Loucy (cell line): ENCODE data around the gene F11R.
"Not testable (repeated sequence)": the region's sequence is repeated elsewhere in the genome, so short reads cannot be mapped to it uniquely, and the experiment has no call there.

ENCODE experiments used
- H2AFZ ChIP-seq: fragments of 200-600 bp; sonication (generic); 2 replicates; pipeline ENCODE4 v1.6.0; 2016; ENCODE audit warnings: antibody characterized with exemption, mild to moderate bottlenecking, low read length, moderate library complexity
- H3F3A ChIP-seq: fragments of 200-600 bp; 2 replicates; pipeline ENCODE4 v1.6.0; 2016; ENCODE audit warnings: antibody characterized with exemption, low read depth, mild to moderate bottlenecking
- H3K27me3 ChIP-seq: fragments of 200-600 bp; sonication (generic); 2 replicates; pipeline ENCODE4 v1.6.1; 2014; ENCODE audit warnings: low read length, mild to moderate bottlenecking; ENCODE audit not compliant: insufficient read depth, poor library complexity, severe bottlenecking
- H3K36me3 ChIP-seq: fragments of 200-600 bp; sonication (generic); 2 replicates; pipeline ENCODE4 v1.6.1; 2016; ENCODE audit warnings: low read length; ENCODE audit not compliant: insufficient read depth
- H3K4me1 ChIP-seq: fragments of 200-600 bp; sonication (generic); 2 replicates; pipeline ENCODE4 v1.5.1; 2014; ENCODE audit warnings: low read length, mild to moderate bottlenecking; ENCODE audit not compliant: insufficient read depth, poor library complexity, severe bottlenecking
- H3K4me2 ChIP-seq: fragments of 200-600 bp; sonication (generic); 2 replicates; pipeline ENCODE4 v1.6.0; 2014; ENCODE audit warnings: antibody characterized with exemption, low read length, low read depth, mild to moderate bottlenecking; ENCODE audit not compliant: poor library complexity, severe bottlenecking
- H3K4me3 ChIP-seq: fragments of 200-600 bp; sonication (generic); 2 replicates; pipeline ENCODE4 v1.5.1; 2014; ENCODE audit warnings: low read length, mild to moderate bottlenecking, mixed read lengths; ENCODE audit not compliant: poor library complexity, severe bottlenecking
- H3K79me2 ChIP-seq: fragments of 200-600 bp; sonication (generic); 2 replicates; pipeline ENCODE4 v1.6.1; 2014; ENCODE audit warnings: low read length; ENCODE audit not compliant: insufficient read depth
- H3K9ac ChIP-seq: fragments of 200-600 bp; sonication (generic); 2 replicates; pipeline ENCODE4 v1.6.0; 2014; ENCODE audit warnings: mild to moderate bottlenecking, low read depth, low read length, moderate library complexity; ENCODE audit not compliant: poor library complexity, severe bottlenecking
- H3K9me2 ChIP-seq: fragments of 200-600 bp; sonication (generic); replicated peaks from 2 replicates; pipeline ENCODE4 v1.6.1; 2016; ENCODE audit warnings: low read depth, low read length, mixed read lengths
- H3K9me3 ChIP-seq: fragments of 200-600 bp; sonication (generic); 2 replicates; pipeline ENCODE4 v1.6.1; 2014; ENCODE audit warnings: mild to moderate bottlenecking, antibody characterized with exemption, low read length, low read depth; ENCODE audit not compliant: insufficient read depth
- H4K20me1 ChIP-seq: fragments of 200-600 bp; sonication (generic); 2 replicates; pipeline ENCODE4 v1.6.0; 2014; ENCODE audit warnings: antibody characterized with exemption, low read length, mild to moderate bottlenecking; ENCODE audit not compliant: insufficient read depth, poor library complexity, severe bottlenecking
- EZH2phosphoT487 ChIP-seq: fragments of 200-600 bp; IDR thresholded peaks from 2 replicates; pipeline ENCODE4 v1.6.1; 2018; ENCODE audit warnings: antibody characterized with exemption, mild to moderate bottlenecking, moderate library complexity, borderline replicate concordance
- TF ChIP-seq, protein P1 (sequence below): fragments of 200-600 bp; sonication (generic); conservative IDR thresholded peaks from 2 replicates; pipeline ENCODE4 v1.5.1; 2014; ENCODE audit warnings: mild to moderate bottlenecking, antibody characterized with exemption, low read length

Gene F11R

GRCh38 chr1:161032409-161032808 is 11.5 kb upstream of the F11R start:
- no peaks in the 10 kb centered on the region for H3K79me2 ChIP-seq
- no peaks in the 10 kb centered on the region for H3K9me3 ChIP-seq
- H3K4me1 ChIP-seq = no peaks in the 10 kb centered on the region
- no peaks in the 10 kb centered on the region for H4K20me1 ChIP-seq
- no peak overlapping the region for H3K9ac ChIP-seq
- no peak overlapping the region for H2AFZ ChIP-seq
- H3F3A ChIP-seq = no peaks in the 10 kb centered on the region
- no peaks in the 10 kb centered on the region for H3K27me3 ChIP-seq
- no peak overlapping the region for H3K4me3 ChIP-seq
- H3K9me2 ChIP-seq = no peaks in the 10 kb centered on the region
- no peak overlapping the region for H3K4me2 ChIP-seq
- TF ChIP-seq, protein P1, sequence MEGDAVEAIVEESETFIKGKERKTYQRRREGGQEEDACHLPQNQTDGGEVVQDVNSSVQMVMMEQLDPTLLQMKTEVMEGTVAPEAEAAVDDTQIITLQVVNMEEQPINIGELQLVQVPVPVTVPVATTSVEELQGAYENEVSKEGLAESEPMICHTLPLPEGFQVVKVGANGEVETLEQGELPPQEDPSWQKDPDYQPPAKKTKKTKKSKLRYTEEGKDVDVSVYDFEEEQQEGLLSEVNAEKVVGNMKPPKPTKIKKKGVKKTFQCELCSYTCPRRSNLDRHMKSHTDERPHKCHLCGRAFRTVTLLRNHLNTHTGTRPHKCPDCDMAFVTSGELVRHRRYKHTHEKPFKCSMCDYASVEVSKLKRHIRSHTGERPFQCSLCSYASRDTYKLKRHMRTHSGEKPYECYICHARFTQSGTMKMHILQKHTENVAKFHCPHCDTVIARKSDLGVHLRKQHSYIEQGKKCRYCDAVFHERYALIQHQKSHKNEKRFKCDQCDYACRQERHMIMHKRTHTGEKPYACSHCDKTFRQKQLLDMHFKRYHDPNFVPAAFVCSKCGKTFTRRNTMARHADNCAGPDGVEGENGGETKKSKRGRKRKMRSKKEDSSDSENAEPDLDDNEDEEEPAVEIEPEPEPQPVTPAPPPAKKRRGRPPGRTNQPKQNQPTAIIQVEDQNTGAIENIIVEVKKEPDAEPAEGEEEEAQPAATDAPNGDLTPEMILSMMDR = no peak
- TF ChIP-seq EZH2phosphoT487 = no peak
- no peaks in the 10 kb centered on the region for H3K36me3 ChIP-seq

- H3K9me3 ChIP-seq = no peaks in the 10 kb centered on the region
- H3K36me3 ChIP-seq = no peaks in the 10 kb centered on the region
- H3K9ac ChIP-seq = no peak overlapping the region
- no peaks in the 10 kb centered on the region for H3K27me3 ChIP-seq
- H3F3A ChIP-seq = no peaks in the 10 kb centered on the region
- H2AFZ ChIP-seq = no peak overlapping the region
- TF ChIP-seq EZH2phosphoT487 = no peak
- TF ChIP-seq, protein P1 = no peak
- no peaks in the 10 kb centered on the region for H3K9me2 ChIP-seq
- no peak overlapping the region for H3K4me2 ChIP-seq
- H3K4me1 ChIP-seq = no peaks in the 10 kb centered on the region
- no peak overlapping the region for H3K4me3 ChIP-seq
- no peaks in the 10 kb centered on the region for H3K79me2 ChIP-seq
- H4K20me1 ChIP-seq = no peaks in the 10 kb centered on the region
Observed at GRCh38 chr1:161031874-161032273, 10.9 kb upstream of the F11R start.

DNA sequence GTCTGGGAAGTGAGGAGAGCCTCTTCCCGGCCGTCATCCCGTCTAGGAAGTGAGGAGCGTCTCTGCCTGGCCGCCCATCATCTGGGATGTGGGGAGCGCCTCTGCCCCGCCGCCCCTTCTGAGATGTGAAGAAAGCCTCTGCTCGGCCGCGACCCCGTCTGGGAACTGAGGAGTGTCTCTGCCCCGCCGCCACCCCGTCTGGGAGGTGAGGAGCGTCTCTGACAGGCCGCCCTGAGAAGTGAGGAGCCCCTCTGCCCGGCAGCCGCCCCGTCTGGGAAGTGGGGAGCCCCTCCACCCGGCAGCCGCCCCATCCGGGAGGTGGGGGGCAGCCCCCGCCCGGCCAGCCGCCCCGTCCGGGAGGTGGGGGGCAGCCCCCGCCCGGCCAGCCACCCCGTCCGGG is 8.5 kb upstream of the F11R start:
- not testable (repeated sequence) for H2AFZ ChIP-seq, H3K4me2 ChIP-seq, H3K36me3 ChIP-seq, H3K4me3 ChIP-seq, H3K9me2 ChIP-seq, H3K79me2 ChIP-seq, H3K9ac ChIP-seq, H3F3A ChIP-seq, H3K9me3 ChIP-seq, H3K27me3 ChIP-seq, H4K20me1 ChIP-seq, H3K4me1 ChIP-seq

DNA sequence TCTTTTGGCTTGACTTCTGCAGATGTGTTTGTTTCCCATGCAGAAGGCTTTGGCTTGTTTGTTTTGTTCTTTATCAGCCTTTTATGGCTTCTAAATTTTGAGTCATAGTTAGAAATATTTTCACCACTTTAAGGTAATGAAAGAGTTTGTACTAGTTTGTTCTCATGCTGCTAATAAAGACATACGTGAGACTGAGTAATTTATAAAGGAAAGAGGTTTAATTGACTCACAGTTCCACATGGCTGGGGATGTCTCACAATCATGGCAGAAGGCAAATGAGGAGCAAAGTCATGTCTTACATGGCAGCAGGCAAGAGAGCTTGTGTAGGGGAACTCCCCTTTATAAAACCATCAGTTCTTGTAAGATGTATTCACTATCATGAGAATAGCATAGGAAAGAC is 6.0 kb upstream of the F11R start:
- H2AFZ ChIP-seq = not testable (repeated sequence)

GRCh38 chr1:161022432-161022831 is 1.5 kb upstream of the F11R start:
- H3K9ac ChIP-seq, H2AFZ ChIP-seq, H3K4me2 ChIP-seq, H3F3A ChIP-seq, H3K9me2 ChIP-seq, H3K27me3 ChIP-seq, H3K4me3 ChIP-seq, H3K36me3 ChIP-seq, H4K20me1 ChIP-seq, H3K9me3 ChIP-seq: not testable (repeated sequence)
- Histone ChIP-seq H3K79me2 (peaks cover 29% of the 10 kb centered on the region; the same call in 1 of the 2 replicates), H3K4me1 (peaks cover 38% of the 10 kb centered on the region)

More for the DNA sequence above, 6.0 kb upstream of the F11R start:
- not testable (repeated sequence) for H3K79me2 ChIP-seq, H3K27me3 ChIP-seq, H4K20me1 ChIP-seq, H3K9ac ChIP-seq, H3F3A ChIP-seq, H3K9me2 ChIP-seq, H3K4me1 ChIP-seq, H3K4me3 ChIP-seq, H3K4me2 ChIP-seq, H3K9me3 ChIP-seq, H3K36me3 ChIP-seq
